ENCODE measurements around the gene ADD1. TPM values are rescaled to one million over a fixed set of nuclear protein-coding genes. Genes with fewer than 3 reads are reported as not detected.

Gene ADD1
- total RNA-seq, 1 experiment from 2014 or later = 163 TPM

DNA sequence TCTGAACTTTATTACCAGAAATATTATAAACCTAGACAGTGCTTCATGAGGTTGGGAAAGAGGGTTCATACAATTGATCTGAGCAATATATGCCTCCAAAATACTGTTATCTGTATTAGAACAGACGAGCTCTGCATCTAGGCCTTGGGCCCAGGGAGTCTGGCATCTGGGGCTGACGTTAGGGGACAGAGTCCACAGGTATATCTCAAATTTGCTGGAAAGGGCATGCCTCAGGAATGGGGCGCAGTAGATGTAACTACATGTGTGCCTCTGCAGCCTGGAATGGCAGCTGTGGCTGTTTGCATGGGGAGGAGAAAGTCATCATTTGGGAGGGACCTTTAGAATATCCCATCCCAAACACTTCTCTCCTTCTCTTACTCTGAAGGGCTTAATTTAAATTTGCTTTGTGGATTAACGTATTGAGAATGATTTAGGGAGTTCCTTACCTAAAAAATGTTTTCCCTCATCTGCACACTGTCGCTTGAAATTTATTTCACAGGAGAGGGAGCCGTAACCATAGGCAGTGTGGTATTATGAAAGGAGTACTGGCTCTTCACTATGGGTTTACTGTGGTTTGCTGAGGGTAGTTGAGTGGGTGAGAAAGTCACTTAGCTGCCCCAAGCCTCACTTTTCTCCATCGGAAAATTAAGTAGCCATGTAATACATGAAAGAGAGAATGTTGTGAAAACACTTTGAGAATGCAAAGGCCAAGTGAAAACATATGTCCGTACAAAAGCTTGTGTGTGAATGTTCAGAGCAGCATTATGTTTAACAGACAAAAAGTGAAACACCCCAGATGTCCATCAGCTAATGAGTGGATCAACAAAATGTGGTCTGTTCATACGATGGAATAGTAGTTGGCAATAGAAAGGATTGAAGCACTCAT is 5.9 kb downstream of the ADD1 start:
- H3K56ac ChIP-seq (ENCODE audit: insufficient read length, low read depth, low read length) = no peak overlapping the region
- H3K27me3 ChIP-seq (ENCODE audit: insufficient read depth, low read length) = no peaks in the 10 kb centered on the region
- no peak overlapping the region for H2BK120ac ChIP-seq (ENCODE audit: low read depth, low read length, poor library complexity, severe bottlenecking)
- H3K27ac Mint-ChIP-seq = peak overlapping the region in 2 of 3 experiments; percentile 21 to 68; a peak in 3 of 7 replicates
- H2AK5ac ChIP-seq (ENCODE audit: insufficient read length, low read length) = no peak overlapping the region
- H3K23me2 ChIP-seq (ENCODE audit: insufficient read length, low read depth, low read length, poor library complexity, severe bottlenecking) = peaks cover 2% of the 10 kb centered on the region
- H2AFZ ChIP-seq (ENCODE audit: low read length) = no peak overlapping the region
- H3K23ac ChIP-seq (ENCODE audit: insufficient read length, low read depth, low read length) = no peak overlapping the region
- no peaks in the 10 kb centered on the region; a peak in 1 of 5 replicates for H3K9me3 Mint-ChIP-seq
- H3K9ac ChIP-seq (ENCODE audit: extremely low read depth, insufficient read length, low read length) = no peak overlapping the region
- H3K27ac ChIP-seq (ENCODE audit: insufficient read length, low read depth, low read length) = no peak overlapping the region
- no peak overlapping the region for H3T11ph ChIP-seq (ENCODE audit: low read length)
- H3K36me3 Mint-ChIP-seq (ENCODE audit: insufficient read depth in 1 of 3, low read depth in 3 of 3) = peaks cover 3 to 12% (median 11%) of the 10 kb centered on the region in 3 experiments; a peak in 6 of 7 replicates
- peaks cover 18 to 24% of the 10 kb centered on the region in 2 experiments for H3K4me1 Mint-ChIP-seq
- H3K4me2 ChIP-seq (ENCODE audit: insufficient read depth, insufficient read length, low read length) = no peak overlapping the region
- H2BK15ac ChIP-seq (ENCODE audit: low read depth, low read length) = no peak overlapping the region
- no CpG with 5 or more reads among the region's 9 CpGs for WGBS (ENCODE audit: extremely low coverage, insufficient read length, low lambda C conversion rate)
- no peaks in the 10 kb centered on the region for H4K20me1 ChIP-seq (ENCODE audit: control insufficient read depth, insufficient read depth, insufficient read length)
- H3K27me3 Mint-ChIP-seq (ENCODE audit: low read depth) = no peaks in the 10 kb centered on the region
- H4K91ac ChIP-seq (ENCODE audit: insufficient read length, low read depth, low read length) = no peak overlapping the region
- peaks cover 26% of the 10 kb centered on the region for H3K79me2 ChIP-seq (ENCODE audit: insufficient read depth, low read length)
- no peaks in the 10 kb centered on the region; the same call in 1 of the 2 replicates for H3K4me1 ChIP-seq (ENCODE audit: insufficient read depth, low read length)
- no peak overlapping the region for H4K8ac ChIP-seq (replicated peaks; ENCODE audit: insufficient read length, low read depth, low read length)
- H3K4me3 Mint-ChIP-seq = no peak overlapping the region
- no peak overlapping the region for H2BK12ac ChIP-seq (ENCODE audit: insufficient read length, low read depth, low read length)
- no peaks in the 10 kb centered on the region for H3K9me3 ChIP-seq (ENCODE audit: control insufficient read depth, low read depth, low read length)
- H3K18ac ChIP-seq (ENCODE audit: insufficient read length, low read depth, low read length) = no peak overlapping the region
- H3K79me1 ChIP-seq (ENCODE audit: insufficient read depth, low read depth, low read length, poor library complexity, severe bottlenecking) = peaks cover 6% of the 10 kb centered on the region
- no peak overlapping the region for H3K14ac ChIP-seq (ENCODE audit: insufficient read depth, low read length)
- no peak for DNase-seq
- no peak overlapping the region for H3K4ac ChIP-seq (ENCODE audit: low read depth, low read length)
- no peak overlapping the region for H4K5ac ChIP-seq (ENCODE audit: insufficient read length, low read depth, low read length)
- TF ChIP-seq CTCF (conservative IDR thresholded peaks at IDR 0.05) = no peak
- no peak overlapping the region for H2BK20ac ChIP-seq (ENCODE audit: low read depth, low read length, poor library complexity, severe bottlenecking)
- no peak overlapping the region for H2BK5ac ChIP-seq (ENCODE audit: insufficient read length, low read length)
